H1 (cell line): Measurements from ENCODE around the gene CACNA1C. TPM values are rescaled to one million over a fixed set of nuclear protein-coding genes. Genes with fewer than 3 reads are reported as not detected.

Source experiments
- RNF2 ChIP-seq: fragments of 200-900, 300-1000 bp; sonication (generic); IDR thresholded peaks from 2 replicates; pipeline ENCODE4 v1.7.1; 2016; ENCODE audit warnings: borderline replicate concordance, low read depth, mild to moderate bottlenecking, antibody characterized with exemption, low read length; ENCODE audit not compliant: poor library complexity, severe bottlenecking; ENCODE audit errors: missing control alignments
- SIN3A ChIP-seq, 2 experiments: IDR thresholded peaks in 1 of 2; conservative IDR thresholded peaks in 1 of 2; 2 replicates each; pipeline ENCODE4 v1.6.1; 2011 to 2012; ENCODE audit warnings: low read length in 2 of 2, improper control_type of control experiment in 1 of 2, low read depth in 1 of 2, mild to moderate bottlenecking in 1 of 2
- ZNF274 ChIP-seq: IDR thresholded peaks from 2 replicates; pipeline ENCODE4 v1.7.0; 2012; ENCODE audit warnings: low read length, borderline replicate concordance; ENCODE audit errors: extremely low read depth
- polyA plus RNA-seq, 7 experiments: library from polyadenylated mRNA; depleted of rRNA in 3 of 7; stranded (reverse) in 5 of 7; unstranded in 2 of 7; fragments of >200 nt in 5 of 7; fragments of 200-250 nt in 2 of 7; gene quantifications; 1 replicate in 5 of 7; 2 replicates in 1 of 7; 4 replicates in 1 of 7; pipeline versions ENCODE4 v1.2.1 to v1.2.3, GENCODE V29; 2011 to 2013; ENCODE audit warnings: missing spikeins in 2 of 7, mixed read lengths in 2 of 7
- total RNA-seq: library from RNA; stranded (reverse); fragmentation: NEBNext Ultra II Directional; extraction: Animal tissue kit (Norgen Biotek cat#: 25700); gene quantifications from 2 replicates; pipeline ENCODE4 v1.2.1, GENCODE V29; 2021
- TF ChIP-seq, protein P1 (sequence below): IDR thresholded peaks from 2 replicates; pipeline ENCODE4 v1.6.1; 2011; ENCODE audit warnings: low read length, improper control_type of control experiment

The CACNA1C gene
- total and polyA plus RNA-seq, 2 of the 8 experiments (the other 6 are each of a cell fraction or from before 2014, with no cell fraction given): 1.3 TPM

DNA sequence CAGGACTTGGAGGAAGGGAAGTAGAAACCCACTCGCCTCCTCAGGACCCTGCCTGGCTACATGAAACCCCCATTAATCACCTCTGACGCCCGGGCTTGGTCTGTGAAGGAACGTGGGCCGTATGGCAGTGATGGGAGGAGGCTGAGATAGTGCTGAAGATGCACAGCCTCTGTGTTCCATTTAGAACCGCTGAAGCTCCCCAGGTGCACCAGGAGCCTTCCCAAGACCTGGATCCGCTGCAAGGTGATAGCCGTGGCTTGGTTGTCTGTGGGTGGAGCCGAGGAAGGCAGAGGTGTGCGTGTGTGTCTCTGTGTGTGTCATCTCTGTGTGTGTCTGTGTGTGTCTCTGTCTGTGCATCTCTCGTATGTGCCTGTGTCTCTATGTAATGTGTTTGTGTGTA is 293.1 kb downstream of the CACNA1C start (continued):
- TF ChIP-seq RNF2 (no peak), ZNF274 (no peak), SIN3A (conservative IDR thresholded peaks at IDR 0.05 in 1 of 2, IDR thresholded peaks at IDR 0.05 in 1 of 2; ENCODE audit: low read depth in 1 of 2, low read length in 2 of 2) (no peak)
- TF ChIP-seq, protein P1, sequence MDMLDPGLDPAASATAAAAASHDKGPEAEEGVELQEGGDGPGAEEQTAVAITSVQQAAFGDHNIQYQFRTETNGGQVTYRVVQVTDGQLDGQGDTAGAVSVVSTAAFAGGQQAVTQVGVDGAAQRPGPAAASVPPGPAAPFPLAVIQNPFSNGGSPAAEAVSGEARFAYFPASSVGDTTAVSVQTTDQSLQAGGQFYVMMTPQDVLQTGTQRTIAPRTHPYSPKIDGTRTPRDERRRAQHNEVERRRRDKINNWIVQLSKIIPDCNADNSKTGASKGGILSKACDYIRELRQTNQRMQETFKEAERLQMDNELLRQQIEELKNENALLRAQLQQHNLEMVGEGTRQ: no peak
